ENCODE data around the gene KCNIP3.
"Not testable (repeated sequence)": the region's sequence is repeated elsewhere in the genome, so short reads cannot be mapped to it uniquely, and the experiment has no call there.

KCNIP3 gene

DNA sequence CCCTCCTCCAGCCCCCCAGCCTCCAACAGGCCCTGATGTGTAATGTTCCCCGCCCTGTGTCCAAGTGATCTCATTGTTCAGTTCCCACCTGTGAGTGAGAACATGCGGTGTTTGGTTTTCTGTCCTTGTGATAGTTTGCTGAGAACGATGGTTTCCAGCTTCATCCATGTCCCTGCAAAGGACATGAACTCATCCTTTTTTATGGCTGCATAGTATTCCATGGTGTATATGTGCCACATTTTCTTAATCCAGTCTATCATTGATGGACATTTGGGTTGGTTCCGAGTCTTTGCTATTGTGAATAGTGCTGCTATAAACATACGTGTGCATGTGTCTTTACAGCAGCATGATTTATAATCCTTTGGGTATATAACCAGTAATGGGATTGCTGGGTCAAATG, 58.3 kb downstream of the KCNIP3 start:
- no CpG with 5 or more reads among the region's 5 CpGs for WGBS (ENCODE audit: extremely low coverage, insufficient coverage, low lambda C conversion rate)
- H2BK120ac ChIP-seq (ENCODE audit: low read depth, low read length); H3K9ac ChIP-seq (ENCODE audit: low read length); H4K5ac ChIP-seq (ENCODE audit: low read length); H3K23ac ChIP-seq (ENCODE audit: low read length); H2AK5ac ChIP-seq (ENCODE audit: low read length); H3K79me2 ChIP-seq (ENCODE audit: control insufficient read depth, insufficient read depth, low read length); H3K79me1 ChIP-seq (ENCODE audit: low read length); H2BK15ac ChIP-seq (replicated peaks; ENCODE audit: low read depth); H3K18ac ChIP-seq (ENCODE audit: low read length); H3K36me3 ChIP-seq (ENCODE audit: control insufficient read depth, insufficient read depth, low read length); H3K27me3 ChIP-seq (ENCODE audit: insufficient read depth, low read length, poor library complexity); H3K56ac ChIP-seq (ENCODE audit: low read length); H3K4ac ChIP-seq (ENCODE audit: low read depth, low read length); H2BK5ac ChIP-seq (ENCODE audit: low read length); H3K4me3 ChIP-seq (ENCODE audit: low read length); H3K27ac ChIP-seq (ENCODE audit: low read depth, low read length); H3K4me1 ChIP-seq (ENCODE audit: control insufficient read depth, low read depth, low read length); H4K8ac ChIP-seq (ENCODE audit: low read depth, low read length); DNase-seq; H3K4me2 ChIP-seq (ENCODE audit: low read length): not testable (repeated sequence)

DNA sequence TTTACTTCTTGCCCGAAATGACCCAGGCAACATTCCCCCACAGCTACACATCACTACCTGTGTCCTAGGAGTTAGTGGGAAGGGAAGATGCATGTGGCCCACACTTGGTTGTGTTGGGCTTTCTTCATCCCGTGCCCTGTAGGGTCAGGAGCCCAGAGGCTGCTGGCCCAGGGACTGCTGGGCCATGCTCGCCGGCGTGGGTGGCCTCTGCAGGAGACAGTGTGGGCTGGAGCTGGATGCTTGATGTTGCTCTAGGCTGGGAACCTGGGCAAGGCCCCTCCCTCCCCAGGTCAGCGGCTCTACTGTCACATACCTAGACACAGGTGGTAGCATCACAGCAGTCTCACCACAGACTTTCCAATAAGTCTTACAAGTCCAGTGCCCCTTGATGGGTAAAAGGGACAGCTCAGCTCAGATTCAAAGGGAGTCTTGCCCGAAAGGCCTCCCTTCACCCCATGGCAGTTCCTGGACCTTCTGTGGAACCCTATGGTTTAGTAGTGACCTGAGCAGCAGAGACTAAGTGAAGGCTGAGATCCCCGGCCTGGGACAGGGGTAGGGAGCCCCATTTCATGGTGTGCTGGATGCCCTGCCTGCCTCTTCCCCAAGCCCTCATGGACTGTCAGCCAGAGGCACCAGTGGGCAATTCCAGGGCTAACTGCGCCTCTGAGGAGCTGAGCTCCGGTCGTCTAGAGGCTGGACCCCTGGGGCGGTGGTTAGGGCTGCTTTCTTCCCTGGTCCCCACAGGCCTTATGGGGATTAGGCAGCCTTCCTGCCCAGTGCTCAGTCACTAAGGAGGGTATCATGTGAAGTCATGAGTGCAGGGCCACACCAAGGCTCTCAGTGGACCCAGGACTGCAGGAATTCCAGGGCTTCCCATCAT, 59.9 kb downstream of the KCNIP3 start:
- Histone ChIP-seq H3K79me1 (ENCODE audit: low read length) (no peaks in the 10 kb centered on the region), H3K27me3 (ENCODE audit: insufficient read depth, low read length, poor library complexity) (no peaks in the 10 kb centered on the region), H3K36me3 (ENCODE audit: control insufficient read depth, insufficient read depth, low read length) (no peaks in the 10 kb centered on the region), H2BK120ac (ENCODE audit: low read depth, low read length) (no peak overlapping the region), H3K27ac (ENCODE audit: low read depth, low read length) (no peak overlapping the region), H3K23ac (ENCODE audit: low read length) (no peak overlapping the region), H3K56ac (ENCODE audit: low read length) (no peak overlapping the region), H4K5ac (ENCODE audit: low read length) (no peak overlapping the region), H3K4me3 (ENCODE audit: low read length) (no peak overlapping the region), H3K79me2 (ENCODE audit: control insufficient read depth, insufficient read depth, low read length) (no peaks in the 10 kb centered on the region), H2AK5ac (ENCODE audit: low read length) (no peak overlapping the region), H3K9ac (ENCODE audit: low read length) (no peak overlapping the region), H3K18ac (ENCODE audit: low read length) (no peak overlapping the region), H2BK5ac (ENCODE audit: low read length) (no peak overlapping the region), H3K4me1 (ENCODE audit: control insufficient read depth, low read depth, low read length) (no peaks in the 10 kb centered on the region), H4K8ac (ENCODE audit: low read depth, low read length) (no peak overlapping the region), H3K4ac (ENCODE audit: low read depth, low read length) (no peak overlapping the region), H3K4me2 (ENCODE audit: low read length) (no peak overlapping the region), H2BK15ac (replicated peaks; ENCODE audit: low read depth) (no peak overlapping the region)
- no CpG with 5 or more reads among the region's 12 CpGs for WGBS (ENCODE audit: extremely low coverage, insufficient coverage, low lambda C conversion rate)
- DNase-seq: no peak

DNA sequence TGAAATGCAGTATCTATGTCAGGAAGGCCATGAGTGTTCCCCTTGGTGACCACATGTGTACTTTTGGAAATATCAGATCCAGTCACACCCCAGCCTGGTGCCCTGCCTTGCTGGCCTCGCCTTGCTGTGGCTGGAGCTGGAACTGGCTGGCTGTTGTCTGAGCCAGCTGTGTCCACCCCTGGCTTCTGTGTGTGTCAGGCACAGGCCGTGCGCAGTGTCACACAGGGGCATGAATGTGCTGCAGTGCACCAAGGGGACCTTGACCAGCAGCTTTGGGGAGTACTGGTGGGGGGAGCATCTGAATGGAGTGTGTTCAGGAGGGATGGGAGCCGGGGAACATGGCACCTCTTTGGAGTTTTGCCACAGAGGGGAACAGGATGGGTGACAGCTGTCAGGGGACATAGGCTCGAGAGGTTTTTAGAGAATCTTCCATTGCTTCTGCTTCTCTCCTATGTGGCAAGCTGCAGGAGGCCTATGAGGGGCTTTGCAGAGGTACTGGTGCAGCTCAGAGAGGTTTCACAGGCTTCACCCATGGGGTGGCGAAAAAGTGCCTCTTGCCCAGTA, 60.7 kb downstream of the KCNIP3 start:
- H3K4me3 ChIP-seq (ENCODE audit: low read length): no peak overlapping the region

DNA sequence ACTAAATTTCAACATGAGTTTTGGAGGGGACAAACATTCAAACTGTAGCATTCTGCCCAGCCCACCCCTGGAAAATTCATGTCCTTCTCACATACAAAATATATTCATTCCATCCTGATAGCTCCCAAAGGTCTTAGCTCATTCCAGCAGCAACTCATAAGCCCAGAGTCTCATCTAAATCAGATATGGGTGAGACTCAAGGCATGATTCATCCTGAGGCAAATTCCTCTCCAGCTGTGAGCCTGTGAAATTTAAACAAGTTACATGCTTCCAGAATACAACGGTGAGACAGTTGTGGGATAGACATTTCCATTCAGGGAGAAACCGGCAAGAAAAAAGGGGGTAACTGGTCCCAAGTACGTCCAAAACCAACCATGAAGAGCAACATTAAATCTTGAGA, 61.9 kb downstream of the KCNIP3 start:
- Histone ChIP-seq H3K79me2 (ENCODE audit: control insufficient read depth, insufficient read depth, low read length) (no peaks in the 10 kb centered on the region), H2BK5ac (ENCODE audit: low read length) (no peak overlapping the region), H3K9ac (ENCODE audit: low read length) (no peak overlapping the region), H3K4me3 (ENCODE audit: low read length) (no peak overlapping the region), H3K27me3 (ENCODE audit: insufficient read depth, low read length, poor library complexity) (no peaks in the 10 kb centered on the region), H3K27ac (ENCODE audit: low read depth, low read length) (no peak overlapping the region), H3K36me3 (ENCODE audit: control insufficient read depth, insufficient read depth, low read length) (no peaks in the 10 kb centered on the region), H4K8ac (ENCODE audit: low read depth, low read length) (no peak overlapping the region), H3K56ac (ENCODE audit: low read length) (no peak overlapping the region), H2BK120ac (ENCODE audit: low read depth, low read length) (no peak overlapping the region), H3K4ac (ENCODE audit: low read depth, low read length) (no peak overlapping the region), H3K4me2 (ENCODE audit: low read length) (no peak overlapping the region), H2BK15ac (replicated peaks; ENCODE audit: low read depth) (no peak overlapping the region), H4K5ac (ENCODE audit: low read length) (no peak overlapping the region), H3K79me1 (ENCODE audit: low read length) (no peaks in the 10 kb centered on the region), H3K4me1 (ENCODE audit: control insufficient read depth, low read depth, low read length) (no peaks in the 10 kb centered on the region), H3K23ac (ENCODE audit: low read length) (no peak overlapping the region), H2AK5ac (ENCODE audit: low read length) (no peak overlapping the region), H3K18ac (ENCODE audit: low read length) (no peak overlapping the region)
- DNase-seq: no peak
- WGBS (ENCODE audit: extremely low coverage, insufficient coverage, low lambda C conversion rate): no CpG with 5 or more reads among the region's 3 CpGs

More for the DNA sequence above, 60.7 kb downstream of the KCNIP3 start:
- Histone ChIP-seq H2BK15ac (replicated peaks; ENCODE audit: low read depth) (no peak overlapping the region), H3K4ac (ENCODE audit: low read depth, low read length) (no peak overlapping the region), H3K23ac (ENCODE audit: low read length) (no peak overlapping the region), H3K4me2 (ENCODE audit: low read length) (no peak overlapping the region), H2BK120ac (ENCODE audit: low read depth, low read length) (no peak overlapping the region), H3K36me3 (ENCODE audit: control insufficient read depth, insufficient read depth, low read length) (no peaks in the 10 kb centered on the region), H4K8ac (ENCODE audit: low read depth, low read length) (no peak overlapping the region), H2AK5ac (ENCODE audit: low read length) (no peak overlapping the region), H3K79me1 (ENCODE audit: low read length) (no peaks in the 10 kb centered on the region), H2BK5ac (ENCODE audit: low read length) (no peak overlapping the region), H3K56ac (ENCODE audit: low read length) (no peak overlapping the region), H3K79me2 (ENCODE audit: control insufficient read depth, insufficient read depth, low read length) (no peaks in the 10 kb centered on the region), H3K9ac (ENCODE audit: low read length) (no peak overlapping the region), H3K4me1 (ENCODE audit: control insufficient read depth, low read depth, low read length) (no peaks in the 10 kb centered on the region), H3K27me3 (ENCODE audit: insufficient read depth, low read length, poor library complexity) (no peaks in the 10 kb centered on the region), H4K5ac (ENCODE audit: low read length) (no peak overlapping the region), H3K18ac (ENCODE audit: low read length) (no peak overlapping the region), H3K27ac (ENCODE audit: low read depth, low read length) (no peak overlapping the region)
- no peak for DNase-seq
- no CpG with 5 or more reads among the region's 6 CpGs for WGBS (ENCODE audit: extremely low coverage, insufficient coverage, low lambda C conversion rate)

DNA sequence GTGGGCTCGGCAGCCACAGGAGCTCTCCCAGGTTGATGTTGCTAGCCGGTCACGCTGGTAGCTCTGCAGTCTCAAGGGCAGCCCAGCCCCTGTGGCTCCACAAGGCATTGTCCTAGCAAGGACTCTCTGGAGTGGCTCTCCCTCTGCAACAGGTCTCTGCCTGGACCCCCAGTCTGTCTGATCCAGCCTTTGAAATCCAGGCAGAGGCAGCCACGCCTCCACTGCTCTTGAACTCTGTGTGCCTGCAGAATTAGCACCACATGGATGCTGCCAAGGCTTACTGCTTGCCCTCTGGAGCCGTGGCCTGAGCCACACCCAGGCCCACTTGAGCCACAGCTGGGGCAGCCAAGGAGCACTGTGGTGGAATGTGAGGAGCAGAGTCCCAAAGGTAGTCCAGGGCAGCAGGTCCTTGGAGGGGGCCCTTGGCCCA, 62.4 kb downstream of the KCNIP3 start:
- Histone ChIP-seq H3K4me1 (ENCODE audit: control insufficient read depth, low read depth, low read length) (no peaks in the 10 kb centered on the region), H3K23ac (ENCODE audit: low read length) (no peak overlapping the region), H2BK5ac (ENCODE audit: low read length) (no peak overlapping the region), H3K9ac (ENCODE audit: low read length) (no peak overlapping the region), H3K4me3 (ENCODE audit: low read length) (no peak overlapping the region), H3K4ac (ENCODE audit: low read depth, low read length) (no peak overlapping the region), H2BK120ac (ENCODE audit: low read depth, low read length) (no peak overlapping the region), H4K5ac (ENCODE audit: low read length) (no peak overlapping the region), H3K18ac (ENCODE audit: low read length) (no peak overlapping the region), H2AK5ac (ENCODE audit: low read length) (no peak overlapping the region), H3K27me3 (ENCODE audit: insufficient read depth, low read length, poor library complexity) (no peaks in the 10 kb centered on the region), H3K79me2 (ENCODE audit: control insufficient read depth, insufficient read depth, low read length) (no peaks in the 10 kb centered on the region), H4K8ac (ENCODE audit: low read depth, low read length) (no peak overlapping the region), H3K27ac (ENCODE audit: low read depth, low read length) (no peak overlapping the region), H3K36me3 (ENCODE audit: control insufficient read depth, insufficient read depth, low read length) (no peaks in the 10 kb centered on the region), H3K79me1 (ENCODE audit: low read length) (no peaks in the 10 kb centered on the region), H2BK15ac (replicated peaks; ENCODE audit: low read depth) (no peak overlapping the region), H3K4me2 (ENCODE audit: low read length) (no peak overlapping the region), H3K56ac (ENCODE audit: low read length) (no peak overlapping the region)
- no peak for DNase-seq
- WGBS (ENCODE audit: extremely low coverage, insufficient coverage, low lambda C conversion rate): no CpG with 5 or more reads among the region's 5 CpGs
